H1 (cell line): ENCODE data around the gene TATDN2. TPM values are rescaled to one million over a fixed set of nuclear protein-coding genes. Genes with fewer than 3 reads are reported as not detected.

Experiments used
- CTCF ChIA-PET: fragments of 300-600 bp; sonication (Branson Sonifier 250); formaldehyde crosslinking; loops from one replicate; lab custom pipeline; 2021; ENCODE audit not compliant: partially characterized antibody; lab: Charles Lee
- POLR2A ChIA-PET: fragments of 300-600 bp; sonication (Branson Sonifier 250); formaldehyde crosslinking; loops from one replicate; lab custom pipeline; 2021; ENCODE audit warnings: inconsistent platforms; ENCODE audit not compliant: partially characterized antibody; lab: Charles Lee
- DNase-seq, 2 experiments: peaks; one replicate each; pipeline versions ENCODE4 v3.0.0 to v3.0.0-alpha.2; 2010 to 2022; ENCODE audit warnings: low spot score in 2 of 2, low read depth in 1 of 2, mixed read lengths in 1 of 2
- FAIRE-seq: peaks from 2 replicates; lab custom pipeline; 2011; peaks lifted over from hg19 to GRCh38; lab: Jason Lieb, UNC
- H2AFZ ChIP-seq: 2 replicates; pipeline ENCODE4 v1.8.1; 2012; ENCODE audit warnings: low read length, inconsistent platforms
- H2AK5ac ChIP-seq: 2 replicates; pipeline ENCODE4 v1.6.1; 2013; ENCODE audit warnings: low read depth, low read length
- H2BK120ac ChIP-seq: replicated peaks from 2 replicates; pipeline ENCODE3; 2013; ENCODE audit warnings: low read depth, low read length, inconsistent platforms
- H2BK12ac ChIP-seq: 2 replicates; pipeline ENCODE4 v1.6.1; 2013; ENCODE audit warnings: low read depth, low read length
- H2BK15ac ChIP-seq: 2 replicates; pipeline ENCODE4 v1.6.1; 2013; ENCODE audit warnings: low read length
- H2BK20ac ChIP-seq: 2 replicates; pipeline ENCODE4 v1.6.1; 2013; ENCODE audit warnings: low read length
- H2BK5ac ChIP-seq: 2 replicates; pipeline ENCODE4 v1.6.1; 2013; ENCODE audit warnings: low read depth, low read length
- H3K14ac ChIP-seq: 2 replicates; pipeline ENCODE4 v1.6.1; 2013; ENCODE audit warnings: inconsistent platforms; ENCODE audit not compliant: insufficient read length
- H3K18ac ChIP-seq: 2 replicates; pipeline ENCODE4 v1.6.1; 2013; ENCODE audit warnings: low read length; ENCODE audit errors: extremely low read depth
- H3K23ac ChIP-seq: 2 replicates; pipeline ENCODE4 v1.6.1; 2013; ENCODE audit warnings: inconsistent platforms; ENCODE audit not compliant: insufficient read length
- H3K23me2 ChIP-seq: 2 replicates; pipeline ENCODE4 v1.6.1; 2013; ENCODE audit warnings: low read depth, low read length
- H3K27ac ChIP-seq: 2 replicates; pipeline ENCODE4 v1.6.1; 2011; ENCODE audit warnings: low read depth, low read length, inconsistent platforms
- H3K27me3 ChIP-seq, 4 experiments: replicated peaks in 1 of 4; 1 replicate in 1 of 4; 2 replicates in 3 of 4; pipeline versions ENCODE4 v1.6.1 to v1.8.1; 2011 to 2013; ENCODE audit warnings: low read length in 3 of 4, mild to moderate bottlenecking in 3 of 4, inconsistent platforms in 2 of 4, mixed read lengths in 2 of 4, moderate library complexity in 1 of 4; ENCODE audit not compliant: control insufficient read depth in 3 of 4, insufficient read depth in 3 of 4; ENCODE audit errors: extremely low read depth in 1 of 4
- H3K36me3 ChIP-seq, 4 experiments: 2 replicates each; pipeline versions ENCODE4 v1.6.1 to v1.8.1; 2011 to 2013; ENCODE audit warnings: mild to moderate bottlenecking in 4 of 4, low read length in 3 of 4, moderate library complexity in 2 of 4, control low read depth in 1 of 4, inconsistent platforms in 1 of 4; ENCODE audit not compliant: insufficient read depth in 4 of 4, control insufficient read depth in 2 of 4
- H3K4ac ChIP-seq: replicated peaks from 2 replicates; pipeline ENCODE3; 2013; ENCODE audit warnings: low read length, low read depth, mixed read lengths, inconsistent platforms; ENCODE audit not compliant: insufficient read length
- H3K4me1 ChIP-seq, 4 experiments: replicated peaks in 1 of 4; 1 replicate in 1 of 4; 2 replicates in 3 of 4; pipeline versions ENCODE4 v1.6.1 to v1.8.1; 2011 to 2013; ENCODE audit warnings: low read length in 3 of 4, inconsistent platforms in 2 of 4, mixed read lengths in 1 of 4; ENCODE audit not compliant: insufficient read depth in 4 of 4, control insufficient read depth in 3 of 4
- H3K4me2 ChIP-seq, 2 experiments: 2 replicates each; pipeline versions ENCODE4 v1.6.1 to v1.8.1; 2011 to 2013; ENCODE audit warnings: low read depth in 2 of 2, low read length in 2 of 2, control low read depth in 1 of 2, inconsistent platforms in 1 of 2, mild to moderate bottlenecking in 1 of 2; ENCODE audit not compliant: insufficient read depth in 1 of 2
- H3K4me3 ChIP-seq, 4 experiments: fragments of 200-600, 300-600 bp in 1 of 4; sonication (generic), shearing (Covaris generic), sonication (Bioruptor Twin) in 1 of 4; 2 replicates each; pipeline versions ENCODE4 v1.5.1 to v1.8.1; 2011 to 2016; ENCODE audit warnings: low read length in 4 of 4, low read depth in 3 of 4, control low read depth in 2 of 4, inconsistent platforms in 2 of 4, mild to moderate bottlenecking in 2 of 4, mixed read lengths in 1 of 4, moderate library complexity in 1 of 4; ENCODE audit not compliant: insufficient read depth in 2 of 4; ENCODE audit errors: extremely low read depth in 1 of 4
- H3K56ac ChIP-seq: replicated peaks from 2 replicates; pipeline ENCODE3; 2013; ENCODE audit warnings: low read depth, mild to moderate bottlenecking, mixed read lengths, low read length, inconsistent platforms; ENCODE audit not compliant: insufficient read length
- H3K79me1 ChIP-seq: 2 replicates; pipeline ENCODE4 v1.6.1; 2013; ENCODE audit warnings: low read depth, low read length, control low read depth
- H3K79me2 ChIP-seq, 2 experiments: 2 replicates each; pipeline versions ENCODE4 v1.6.1 to v1.8.1; 2012 to 2013; ENCODE audit warnings: low read length in 2 of 2, mild to moderate bottlenecking in 2 of 2, inconsistent platforms in 1 of 2; ENCODE audit not compliant: insufficient read depth in 2 of 2, control insufficient read depth in 1 of 2
- H3K9ac ChIP-seq, 4 experiments: replicated peaks in 1 of 4; 1 replicate in 1 of 4; 2 replicates in 3 of 4; pipeline versions ENCODE4 v1.6.1 to v1.8.1; 2011 to 2013; ENCODE audit warnings: low read depth in 3 of 4, low read length in 3 of 4, control low read depth in 2 of 4, mild to moderate bottlenecking in 2 of 4, moderate library complexity in 2 of 4, inconsistent platforms in 1 of 4; ENCODE audit errors: extremely low read depth in 1 of 4
- H3K9me3 ChIP-seq, 2 experiments: 2 replicates each; pipeline versions ENCODE4 v1.6.1 to v1.8.1; 2012 to 2013; ENCODE audit warnings: mild to moderate bottlenecking in 2 of 2, moderate library complexity in 2 of 2, control low read depth in 1 of 2, inconsistent platforms in 1 of 2, low read depth in 1 of 2, low read length in 1 of 2, mixed read lengths in 1 of 2; ENCODE audit not compliant: insufficient read depth in 2 of 2
- H4K20me1 ChIP-seq, 2 experiments: replicated peaks in 1 of 2; 2 replicates each; pipeline versions ENCODE3 to v1.8.1; 2011 to 2013; ENCODE audit warnings: inconsistent platforms in 2 of 2, low read length in 2 of 2, mild to moderate bottlenecking in 1 of 2; ENCODE audit not compliant: insufficient read depth in 2 of 2, control insufficient read depth in 1 of 2
- H4K5ac ChIP-seq: 2 replicates; pipeline ENCODE4 v1.6.1; 2013; ENCODE audit warnings: low read length, low read depth, mixed read lengths, inconsistent platforms; ENCODE audit not compliant: insufficient read length
- H4K8ac ChIP-seq: 2 replicates; pipeline ENCODE4 v1.8.0; 2013; ENCODE audit warnings: mild to moderate bottlenecking, moderate library complexity, low read length, inconsistent platforms; ENCODE audit not compliant: insufficient read depth; ENCODE audit errors: extremely low read depth
- H4K91ac ChIP-seq: replicated peaks from 2 replicates; pipeline ENCODE3; 2013; ENCODE audit warnings: low read length, mixed read lengths, inconsistent platforms; ENCODE audit not compliant: insufficient read length
- KDM5A ChIP-seq: fragments of 200-600 bp; IDR thresholded peaks from 2 replicates; pipeline ENCODE4 v1.7.1; 2012; ENCODE audit warnings: mild to moderate bottlenecking, low read length, inconsistent platforms, mixed read lengths
- SRF ChIP-seq: IDR thresholded peaks from 2 replicates; pipeline ENCODE4 v1.6.1; 2011; ENCODE audit warnings: mild to moderate bottlenecking, low read depth, low read length, moderate library complexity
- WGBS, 2 experiments: shearing (Covaris generic) in 1 of 2; methylation state at CpG; one replicate each; pipeline versions ENCODE4 v1.1.6 to v1.1.7; 2013 to 2015; ENCODE audit warnings: low lambda C conversion rate in 2 of 2, mixed read lengths in 2 of 2, inconsistent platforms in 1 of 2, low coverage in 1 of 2, missing lambda C conversion rate in 1 of 2; ENCODE audit not compliant: insufficient replicate concordance in 2 of 2, insufficient coverage in 1 of 2, insufficient read length in 1 of 2; ENCODE audit errors: extremely low coverage in 1 of 2, missing lambda C conversion rate in 1 of 2; 5-methylcytosine and 5-hydroxymethylcytosine counted together
- polyA plus RNA-seq, 7 experiments: library from polyadenylated mRNA; depleted of rRNA in 3 of 7; stranded (reverse) in 5 of 7; unstranded in 2 of 7; fragments of >200 nt in 5 of 7; fragments of 200-250 nt in 2 of 7; gene quantifications; 1 replicate in 5 of 7; 2 replicates in 1 of 7; 4 replicates in 1 of 7; pipeline versions ENCODE4 v1.2.1 to v1.2.3, GENCODE V29; 2011 to 2013; ENCODE audit warnings: missing spikeins in 2 of 7, mixed read lengths in 2 of 7
- total RNA-seq: library from RNA; stranded (reverse); fragmentation: NEBNext Ultra II Directional; extraction: Animal tissue kit (Norgen Biotek cat#: 25700); gene quantifications from 2 replicates; pipeline ENCODE4 v1.2.1, GENCODE V29; 2021

The TATDN2 gene
- total and polyA plus RNA-seq, 2 of the 8 experiments (the other 6 are each of a cell fraction or from before 2014, with no cell fraction given): 12.1 to 34.8 TPM

GRCh38 chr3:10309736-10310135, 61.5 kb downstream of the TATDN2 start:
- no peak overlapping the region for H3K9ac ChIP-seq
- no peak overlapping the region for H3K23ac ChIP-seq
- no peak overlapping the region for H4K5ac ChIP-seq
- H3K27ac ChIP-seq: no peak overlapping the region
- no peaks in the 10 kb centered on the region for H3K27me3 ChIP-seq
- H4K91ac ChIP-seq: no peak overlapping the region
- no peak overlapping the region for H3K4me3 ChIP-seq
- H2BK5ac ChIP-seq: no peak overlapping the region
- no peak overlapping the region for H2BK20ac ChIP-seq
- no peaks in the 10 kb centered on the region for H3K4me1 ChIP-seq
- no peak overlapping the region for H3K14ac ChIP-seq
- no peak overlapping the region for H2BK12ac ChIP-seq
- no peaks in the 10 kb centered on the region for H3K9me3 ChIP-seq
- H4K8ac ChIP-seq: no peak overlapping the region
- H3K79me1 ChIP-seq: no peaks in the 10 kb centered on the region
- H3K18ac ChIP-seq: no peak overlapping the region
- H3K23me2 ChIP-seq: no peaks in the 10 kb centered on the region
- peaks cover 17 to 66% (median 44%) of the 10 kb centered on the region in 4 experiments for H3K36me3 ChIP-seq
- no peak for DNase-seq
- ChIA-PET CTCF (no interaction called here), POLR2A (interaction anchor here (0.7 to 3.8 kb wide), 3 partner anchors 10 to 162 kb away, joined by 3 to 20 read pairs (median 4); partner anchors contain the start of gene SEC13)
- WGBS, 2 experiments: 85% methylated on average over 4 of the region's 4 CpGs; no CpG with 5 or more reads in 1 of the 2 experiments
- H2BK15ac ChIP-seq: no peak overlapping the region
- no peak overlapping the region for H3K56ac ChIP-seq
- no peaks in the 10 kb centered on the region for H3K79me2 ChIP-seq
- H3K4me2 ChIP-seq: no peak overlapping the region
- no peak overlapping the region for H2AFZ ChIP-seq
- H3K4ac ChIP-seq: no peak overlapping the region
- peaks cover 2 to 3% of the 10 kb centered on the region in 2 experiments for H4K20me1 ChIP-seq
- H2BK120ac ChIP-seq: no peak overlapping the region
- FAIRE-seq: no peak
- H2AK5ac ChIP-seq: no peak overlapping the region
- TF ChIP-seq KDM5A (no peak), SRF (no peak)
